RPMI7951 (cell line): ENCODE results near the gene GPR176. TPM values are rescaled to one million over a fixed set of nuclear protein-coding genes. Genes with fewer than 3 reads are reported as not detected.

ENCODE experiments used
- DNase-seq: peaks from one replicate; pipeline ENCODE4 v3.0.0-alpha.2; 2012; ENCODE audit warnings: low read depth
- total RNA-seq: library from RNA; depleted of rRNA; stranded (reverse); fragments of >200 nt; shearing (Covaris generic); gene quantifications from 2 replicates; pipeline ENCODE4 v1.2.3, GENCODE V29; 2014; rRNA removed

GPR176 gene, protein sequence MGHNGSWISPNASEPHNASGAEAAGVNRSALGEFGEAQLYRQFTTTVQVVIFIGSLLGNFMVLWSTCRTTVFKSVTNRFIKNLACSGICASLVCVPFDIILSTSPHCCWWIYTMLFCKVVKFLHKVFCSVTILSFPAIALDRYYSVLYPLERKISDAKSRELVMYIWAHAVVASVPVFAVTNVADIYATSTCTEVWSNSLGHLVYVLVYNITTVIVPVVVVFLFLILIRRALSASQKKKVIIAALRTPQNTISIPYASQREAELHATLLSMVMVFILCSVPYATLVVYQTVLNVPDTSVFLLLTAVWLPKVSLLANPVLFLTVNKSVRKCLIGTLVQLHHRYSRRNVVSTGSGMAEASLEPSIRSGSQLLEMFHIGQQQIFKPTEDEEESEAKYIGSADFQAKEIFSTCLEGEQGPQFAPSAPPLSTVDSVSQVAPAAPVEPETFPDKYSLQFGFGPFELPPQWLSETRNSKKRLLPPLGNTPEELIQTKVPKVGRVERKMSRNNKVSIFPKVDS
- 44.5 and 50.8 TPM in 2 replicates for total RNA-seq

DNA sequence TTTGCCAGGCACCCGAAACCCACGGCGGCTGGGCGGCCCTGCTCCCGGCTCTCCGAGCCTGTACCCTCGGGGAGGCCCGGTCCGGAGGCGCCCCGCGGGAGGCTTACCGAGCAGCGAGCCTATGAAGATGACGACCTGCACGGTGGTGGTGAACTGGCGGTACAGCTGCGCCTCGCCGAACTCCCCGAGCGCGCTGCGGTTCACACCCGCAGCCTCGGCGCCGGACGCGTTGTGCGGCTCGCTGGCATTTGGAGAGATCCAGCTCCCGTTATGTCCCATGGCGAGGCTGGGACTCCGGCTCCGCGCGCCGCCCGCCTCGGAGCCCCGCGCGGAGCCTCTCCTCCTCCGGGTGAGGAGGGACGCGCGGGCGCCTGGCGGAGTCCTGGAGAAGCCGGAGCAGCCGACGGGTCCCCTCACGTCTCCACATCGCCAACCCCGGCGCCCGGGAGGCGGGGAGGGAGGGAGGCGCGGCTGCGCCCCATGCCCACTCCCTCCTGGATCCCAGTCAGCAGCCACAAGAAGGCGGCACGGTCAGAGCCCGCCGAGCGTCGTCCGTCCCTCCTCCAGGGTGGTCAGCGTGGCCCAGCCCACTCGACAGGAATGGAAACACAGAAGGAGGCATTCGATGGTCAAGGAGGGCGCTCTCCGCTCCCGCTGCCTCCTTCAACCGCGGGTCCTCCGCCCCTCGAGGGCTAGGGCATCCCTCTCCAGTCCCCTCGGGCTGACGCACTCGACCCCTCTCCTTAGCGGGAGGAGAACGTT lies at the start of gene GPR176:
TSS of gene GPR176 (minus strand) at position 519 of the 762 bp plus-strand sequence. CDS start at position 279, 240 bp downstream.
- peak; percentile 93 for DNase-seq

DNA sequence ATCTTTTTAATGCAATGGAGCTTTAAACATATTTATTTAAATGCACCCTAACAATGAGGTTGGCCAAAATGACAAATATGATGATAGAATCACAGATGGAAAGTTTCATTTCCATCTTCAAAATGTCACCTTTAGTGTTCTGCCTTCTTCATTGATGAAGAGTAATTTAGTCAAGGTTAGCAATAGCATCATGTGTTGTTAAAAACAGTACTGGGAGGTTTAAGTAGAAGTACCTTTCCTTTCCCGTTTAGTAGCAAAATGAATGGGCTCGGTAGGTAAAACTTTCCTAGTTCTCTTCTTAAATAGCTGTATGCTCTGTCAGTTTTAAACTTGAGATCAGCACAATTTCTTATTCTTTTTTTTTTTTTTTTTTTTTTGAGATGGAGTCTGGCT lies 48.9 kb upstream of the GPR176 start:
- no peak for DNase-seq

DNA sequence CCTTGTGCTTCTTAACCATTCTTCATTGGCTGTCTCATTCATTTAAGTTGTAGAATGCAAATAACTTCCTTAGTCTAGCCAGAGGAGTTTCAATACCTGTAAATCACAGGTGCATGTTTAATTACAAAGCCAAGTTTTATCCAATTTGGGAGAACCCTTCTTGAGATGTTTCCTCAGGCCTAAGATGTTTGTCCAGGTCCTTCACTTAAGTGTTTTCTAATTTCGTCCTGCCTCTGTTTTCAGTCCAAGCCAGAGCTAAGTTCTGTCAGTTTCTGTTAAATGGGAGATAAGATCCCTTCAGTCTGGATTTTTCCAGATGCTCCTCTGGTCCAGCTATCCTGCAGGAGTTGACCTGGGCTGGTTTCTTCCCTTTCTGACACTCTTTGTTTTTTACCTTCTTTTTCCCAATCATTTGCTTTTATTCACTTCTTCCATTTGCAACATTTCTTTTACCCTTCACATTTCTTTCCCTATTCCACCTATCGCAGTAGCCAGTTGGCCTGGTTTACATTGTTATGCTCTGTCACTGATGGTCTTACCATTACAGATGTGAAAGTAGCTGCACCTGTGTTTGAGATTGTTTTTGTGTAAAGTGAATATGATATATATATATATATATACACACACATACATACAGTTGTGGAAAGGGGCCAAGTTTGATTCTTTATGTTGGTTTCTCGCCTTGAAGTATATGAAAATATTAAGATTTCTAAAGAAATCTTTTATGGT lies 48.4 kb upstream of the GPR176 start:
- no peak for DNase-seq

DNA sequence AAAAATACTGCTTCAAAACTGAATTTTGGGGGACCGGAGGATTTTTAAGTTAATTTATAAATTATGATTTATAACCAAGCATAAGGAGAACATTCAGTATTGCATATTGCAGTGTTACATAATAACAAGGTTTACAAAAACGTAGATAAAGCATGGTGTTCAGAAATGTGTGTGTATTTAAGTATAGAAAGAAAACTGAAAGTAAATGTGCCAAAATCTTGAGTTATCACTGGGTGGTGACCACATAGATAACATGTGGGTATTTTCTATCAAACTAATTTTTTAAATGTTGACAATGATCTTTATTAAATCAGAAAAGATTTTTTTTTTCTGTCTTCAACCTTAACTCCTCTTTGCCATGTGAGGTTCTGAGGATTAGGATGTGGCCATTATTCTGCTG lies 46.5 kb upstream of the GPR176 start:
- DNase-seq, result no peak

DNA sequence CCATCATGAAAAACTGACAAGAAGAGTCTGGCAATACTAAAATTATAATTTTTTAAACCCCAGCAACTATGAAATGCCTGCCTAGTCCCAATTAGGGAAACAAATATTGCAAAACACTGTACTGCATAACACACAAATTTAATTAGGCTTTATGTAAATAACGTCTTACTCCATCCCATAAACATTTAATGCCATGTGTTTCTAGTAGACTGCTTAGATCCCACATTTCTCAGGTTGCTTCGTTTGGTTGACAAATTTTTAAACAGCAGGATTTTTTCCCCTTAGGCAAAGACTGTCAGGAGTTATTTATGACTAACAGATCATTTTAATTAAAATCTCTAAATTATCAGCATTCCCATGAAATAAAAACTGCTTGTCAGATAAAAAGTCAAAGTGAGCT lies 43.7 kb upstream of the GPR176 start:
- DNase-seq, result peak; percentile 9

DNA sequence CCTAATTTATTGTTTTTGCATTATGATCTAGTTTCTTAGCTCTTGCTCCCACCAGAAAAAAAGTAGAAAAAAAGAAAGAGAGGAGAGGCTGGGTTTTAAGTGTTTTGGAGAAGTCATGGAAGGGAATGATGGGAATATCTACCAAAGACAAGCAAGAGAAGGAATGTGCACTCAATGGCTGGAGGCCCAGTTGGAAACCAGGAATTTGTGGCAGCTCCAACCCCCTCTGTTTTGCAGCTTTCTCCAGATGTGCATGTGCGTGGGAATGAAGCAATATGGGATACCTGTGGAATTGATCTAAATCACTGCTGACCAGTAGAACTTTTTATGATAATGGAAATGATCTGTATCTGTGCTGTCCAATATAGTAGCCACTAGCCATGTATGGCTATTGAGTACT lies 41.0 kb upstream of the GPR176 start:
- DNase-seq, result no peak

DNA sequence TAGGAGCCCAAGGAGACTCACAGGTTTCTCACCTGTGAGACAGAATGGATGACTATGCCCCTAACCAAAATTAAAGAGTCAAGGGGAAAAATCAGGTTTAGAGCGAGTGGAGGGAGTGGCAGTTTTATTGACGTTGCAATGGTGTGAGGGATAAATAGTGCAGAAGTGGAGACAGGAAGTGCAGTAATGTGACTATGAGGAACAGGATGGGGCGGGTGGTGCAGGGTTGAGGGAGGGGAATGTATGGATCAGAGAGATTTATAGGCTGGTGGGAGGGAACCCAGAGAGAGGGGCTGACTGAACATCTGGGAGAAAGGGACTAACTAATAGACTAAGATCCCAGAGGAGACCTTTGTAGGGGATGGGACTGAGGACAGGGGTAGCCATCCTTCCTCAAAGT lies 40.3 kb upstream of the GPR176 start:
- DNase-seq, result no peak

DNA sequence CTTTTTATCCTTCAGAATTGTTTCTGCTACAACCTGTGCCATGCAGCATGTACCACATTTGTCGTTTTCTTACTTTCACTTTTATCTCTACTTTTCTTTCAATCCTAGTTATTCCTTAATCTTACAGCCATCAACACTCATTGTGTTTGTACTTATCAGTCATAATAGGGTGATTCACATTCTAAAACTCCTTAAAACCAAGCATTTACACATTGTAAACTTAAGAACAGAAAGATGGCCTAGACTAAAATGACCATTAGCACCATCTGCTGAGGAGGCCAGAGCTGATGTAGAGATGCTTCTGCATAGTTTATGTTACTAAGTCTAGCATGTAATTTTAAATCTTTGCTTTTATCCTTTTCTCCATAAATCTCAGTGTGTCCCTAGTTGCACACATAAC lies 39.3 kb upstream of the GPR176 start:
- DNase-seq, result no peak

DNA sequence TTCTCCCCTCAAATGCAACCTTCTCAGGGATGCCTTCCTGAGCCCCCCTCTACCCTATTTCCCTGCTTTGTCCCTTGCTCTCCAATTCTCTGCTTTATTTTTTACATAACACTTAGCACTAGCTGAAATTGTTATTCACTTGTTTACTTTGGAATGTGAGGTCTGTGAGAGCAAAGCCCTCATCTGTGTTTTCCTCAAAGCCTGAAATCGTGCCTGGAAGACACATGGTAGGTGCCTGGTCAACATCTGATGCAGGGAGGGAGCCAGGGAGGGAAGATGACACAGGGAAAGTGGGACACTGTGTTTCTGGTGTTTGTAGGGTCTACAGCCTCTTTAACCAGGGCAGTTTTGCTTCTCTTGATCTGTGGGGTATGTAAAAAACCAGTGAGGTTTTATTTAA lies 37.4 kb upstream of the GPR176 start:
- DNase-seq, result no peak

DNA sequence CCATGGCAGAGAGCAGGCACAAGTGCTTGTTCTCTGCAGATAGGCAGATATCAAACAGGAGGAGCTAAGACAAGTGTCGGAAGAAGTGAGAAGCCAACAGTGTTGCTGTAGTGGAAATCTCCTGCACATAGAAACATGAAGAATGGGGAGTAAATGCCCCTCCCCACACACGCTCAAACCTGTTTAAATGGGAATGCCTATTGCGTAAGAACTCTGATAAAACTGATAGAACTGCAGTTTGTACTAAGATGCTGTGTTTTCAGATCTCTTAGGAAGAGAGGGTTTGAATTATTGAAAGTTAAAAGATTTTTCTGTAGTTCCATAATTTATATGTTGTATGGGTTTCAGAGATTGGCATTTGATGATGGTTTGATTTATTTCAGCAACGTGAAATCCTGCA lies 33.5 kb upstream of the GPR176 start:
- no peak for DNase-seq

DNA sequence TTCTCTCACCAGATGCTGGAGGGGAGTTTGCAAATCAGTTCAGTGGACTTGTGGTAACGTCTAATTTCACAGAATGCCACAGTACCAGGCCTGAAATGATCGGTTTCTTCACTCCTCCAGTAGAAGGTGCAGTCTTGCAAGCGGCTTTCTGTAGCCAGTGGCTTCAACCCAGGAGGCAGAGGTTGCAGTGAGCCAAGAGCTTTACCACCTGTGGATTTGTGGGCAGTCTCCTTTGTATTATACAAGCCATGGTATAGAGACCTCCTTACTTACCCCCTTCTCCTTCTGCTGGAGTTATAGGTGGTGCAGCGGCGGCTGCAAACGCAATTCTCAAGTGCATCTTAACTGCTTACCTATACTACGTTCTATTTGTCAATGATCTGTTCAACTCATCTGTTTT lies 31.5 kb upstream of the GPR176 start:
- no peak for DNase-seq

DNA sequence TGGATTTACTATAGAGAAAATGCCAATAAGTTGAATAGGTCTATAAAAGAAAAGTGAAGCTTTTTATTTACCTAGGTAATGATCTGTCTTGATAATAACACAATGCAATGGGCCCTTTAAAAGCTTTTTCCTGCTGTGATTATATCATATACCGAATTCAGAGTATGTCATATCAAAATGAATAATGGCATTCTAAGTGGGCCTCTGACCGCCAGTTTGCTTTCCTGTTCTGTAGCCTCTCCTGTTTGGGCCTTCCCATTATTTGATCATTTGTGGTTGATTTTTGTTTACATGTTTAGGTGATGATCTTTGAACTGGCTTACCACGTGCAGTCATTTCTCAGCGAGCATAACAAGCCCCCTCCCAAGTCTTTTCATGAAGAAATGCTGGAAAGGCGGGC lies 28.8 kb upstream of the GPR176 start:
- DNase-seq, result no peak

DNA sequence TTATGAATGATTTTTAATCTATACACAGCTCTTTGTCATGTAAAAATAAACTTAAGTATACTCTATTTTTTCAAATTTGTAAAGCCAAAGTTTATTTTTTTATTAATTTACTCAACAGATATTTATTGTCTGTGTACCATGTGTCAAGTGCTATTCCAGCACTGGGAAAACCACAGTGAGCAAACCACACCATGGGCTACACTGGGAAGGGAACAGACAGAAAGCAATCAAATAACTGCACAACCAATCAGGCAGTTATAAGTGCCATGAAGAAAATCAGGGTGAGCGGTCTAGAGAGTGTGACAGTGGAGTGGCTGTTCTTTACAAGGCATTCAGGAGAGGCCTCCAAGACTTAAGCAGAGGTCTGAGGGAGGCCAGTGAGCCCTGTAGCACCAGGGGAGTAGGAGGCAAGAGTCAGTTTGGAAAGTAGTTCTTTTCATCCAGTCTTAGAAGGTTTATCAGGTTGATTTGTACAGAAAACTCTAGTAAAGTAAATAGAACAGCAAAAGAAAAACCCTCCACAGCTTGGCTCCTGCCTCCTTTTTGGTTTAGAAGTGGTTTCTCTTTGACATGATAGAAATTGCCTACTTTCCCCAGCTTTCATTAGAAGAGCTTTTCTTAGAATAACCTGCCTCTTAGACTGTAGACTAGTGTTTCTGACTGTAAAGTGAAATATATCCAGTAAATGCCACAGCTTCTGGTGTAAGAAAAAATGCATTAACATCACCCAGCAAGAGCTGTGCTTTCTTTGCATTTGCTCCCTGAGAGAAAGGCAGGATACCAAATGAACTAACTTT lies 27.5 kb upstream of the GPR176 start:
- no peak for DNase-seq

DNA sequence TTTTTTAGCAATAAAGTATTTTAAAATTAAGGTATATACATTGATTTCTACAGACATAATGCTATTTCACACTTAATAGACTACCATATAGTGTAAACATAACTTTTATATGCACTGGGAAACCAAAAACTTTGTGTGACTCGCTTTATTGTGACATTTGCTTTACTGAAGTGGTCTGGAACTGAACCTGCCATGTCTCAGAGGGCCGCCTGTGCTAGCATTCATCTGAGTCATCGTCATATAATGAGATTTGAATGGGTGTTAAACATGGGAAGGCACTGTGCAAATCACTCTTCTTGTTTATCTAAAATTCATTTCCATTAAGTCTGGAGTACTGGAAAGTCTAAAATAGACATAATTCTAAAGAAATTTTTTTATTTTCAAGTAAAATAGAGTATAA lies 26.8 kb upstream of the GPR176 start:
- DNase-seq, result peak; percentile 32

DNA sequence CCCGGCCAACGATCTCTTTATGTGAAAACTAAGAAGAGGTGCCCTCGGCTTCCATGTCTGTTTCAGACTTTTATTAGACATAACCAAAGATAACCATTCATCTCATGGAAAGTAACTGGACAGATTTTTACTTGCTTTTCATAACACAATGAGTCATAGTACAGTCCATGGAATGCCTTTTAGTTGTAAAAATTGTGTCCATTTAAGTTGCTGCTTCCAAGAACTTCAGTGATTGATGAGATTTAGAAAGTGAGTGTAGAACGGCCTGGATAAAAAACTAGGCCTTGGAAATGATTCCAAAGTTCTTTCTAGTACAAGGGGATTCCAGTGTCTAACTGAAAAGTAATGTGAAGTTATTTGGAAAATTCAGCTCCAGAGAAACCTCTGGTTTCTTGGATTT lies 24.7 kb upstream of the GPR176 start:
- no peak for DNase-seq

DNA sequence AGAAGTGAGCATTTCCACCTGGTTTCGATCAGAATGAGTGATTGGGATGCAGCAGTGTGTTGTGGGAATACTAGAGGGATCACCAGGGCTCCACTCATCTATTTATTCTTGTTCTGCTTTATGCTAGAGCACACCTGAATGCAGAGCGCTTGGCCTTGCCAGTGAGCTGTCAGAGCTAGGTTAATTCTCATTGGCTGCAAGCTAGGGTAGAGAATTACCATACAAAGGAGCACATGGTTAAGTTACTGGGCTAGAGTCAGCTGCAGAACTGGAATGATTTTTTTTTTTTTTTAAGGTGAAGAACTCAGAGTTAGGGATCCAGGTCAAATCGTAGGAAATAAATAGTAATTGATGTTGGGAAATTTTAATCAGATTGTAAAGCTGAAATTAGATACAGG lies 22.7 kb upstream of the GPR176 start:
- DNase-seq, result no peak

DNA sequence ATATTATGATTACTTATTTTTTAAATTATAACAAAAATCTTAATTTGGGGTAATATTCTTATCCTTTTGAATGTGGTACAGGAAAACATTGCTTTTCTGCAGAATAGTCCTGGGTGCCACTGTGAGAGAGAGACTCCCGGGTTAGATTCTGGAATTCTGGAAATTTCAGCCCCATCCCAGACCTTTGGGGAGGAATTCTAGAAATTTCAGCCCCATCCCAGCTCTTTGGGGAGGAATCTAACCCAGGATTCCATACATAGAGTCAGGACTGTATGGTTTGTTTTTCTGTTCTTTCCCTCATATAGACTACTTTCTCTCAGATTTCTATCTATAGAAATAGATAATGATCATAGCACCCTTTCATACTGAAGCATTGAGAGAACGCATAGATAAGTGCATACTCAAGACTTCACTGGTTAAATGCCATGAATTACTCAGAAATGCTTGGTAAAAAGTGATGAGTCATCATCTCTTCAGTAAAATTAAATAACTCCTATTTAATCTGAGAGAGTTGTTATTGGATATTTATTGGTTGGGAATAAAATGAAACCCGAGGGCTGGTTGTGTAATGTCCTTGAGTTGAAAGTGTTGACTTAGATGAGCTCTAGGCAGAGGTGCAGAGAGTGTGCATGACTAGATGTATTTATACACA lies 22.2 kb upstream of the GPR176 start:
- peak; percentile 16 for DNase-seq

DNA sequence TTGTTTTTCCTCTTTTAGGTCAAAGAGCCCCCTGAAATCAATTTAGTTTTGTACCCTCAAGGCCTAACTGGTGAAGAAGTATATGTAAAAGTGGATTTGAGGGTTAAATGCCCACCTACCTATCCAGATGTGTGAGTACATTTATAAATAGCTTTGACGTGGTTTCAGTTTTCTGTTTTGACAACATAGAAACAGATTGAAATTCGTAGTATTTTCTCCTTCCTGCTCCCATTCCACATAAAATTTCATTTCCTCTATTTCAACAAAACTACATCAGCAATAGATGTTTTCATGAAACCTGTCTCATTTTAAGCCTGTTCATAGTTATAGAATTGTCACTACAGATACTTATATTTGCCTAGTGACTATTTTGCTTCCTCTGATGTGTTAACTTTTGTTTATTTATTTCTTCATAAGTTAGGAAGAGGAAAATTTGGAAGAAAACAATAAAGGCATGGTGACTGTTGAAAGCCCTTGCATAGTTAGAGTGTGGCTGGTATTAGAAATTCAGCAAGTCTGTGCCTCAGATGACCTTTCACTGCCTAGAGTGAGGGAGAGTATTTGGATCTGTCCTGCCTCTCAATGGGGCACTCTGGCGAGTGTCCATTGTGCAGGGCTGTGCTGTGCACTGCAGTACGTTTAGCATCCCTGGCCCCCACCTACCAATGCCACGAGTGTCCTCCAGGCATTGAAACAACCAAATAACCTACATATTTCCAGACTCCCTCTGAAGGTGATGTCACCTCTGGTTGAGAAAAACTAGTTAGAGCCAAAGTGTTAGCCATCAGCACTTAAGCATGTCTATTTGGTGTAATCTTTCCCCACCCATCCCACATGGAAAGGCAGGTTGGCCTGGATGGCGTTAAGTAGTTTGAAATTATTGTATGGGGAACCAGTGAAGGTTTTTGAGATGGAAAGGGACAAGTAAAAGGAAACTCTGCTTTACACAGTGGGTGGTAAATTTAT lies 19.7 kb upstream of the GPR176 start:
- DNase-seq, result no peak

DNA sequence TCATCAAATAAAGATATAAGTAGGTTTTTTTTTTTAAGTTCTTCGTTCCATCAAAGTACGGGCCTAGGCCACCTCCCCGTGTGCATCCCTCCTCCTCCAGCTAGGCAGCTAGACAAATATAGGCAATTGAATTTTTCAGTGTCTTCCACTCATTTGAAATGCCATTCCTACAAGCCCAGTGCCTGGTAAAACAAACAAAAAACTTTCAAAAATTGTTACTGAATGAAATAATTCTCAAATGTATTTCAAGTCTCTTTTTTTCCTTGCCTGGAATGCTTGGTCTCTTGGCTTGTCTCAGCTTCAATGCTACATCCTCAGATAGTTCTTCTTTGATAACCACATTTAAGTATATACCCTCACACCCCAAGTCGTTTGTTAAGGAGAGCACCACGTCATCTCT lies 17.6 kb upstream of the GPR176 start:
- no peak for DNase-seq

DNA sequence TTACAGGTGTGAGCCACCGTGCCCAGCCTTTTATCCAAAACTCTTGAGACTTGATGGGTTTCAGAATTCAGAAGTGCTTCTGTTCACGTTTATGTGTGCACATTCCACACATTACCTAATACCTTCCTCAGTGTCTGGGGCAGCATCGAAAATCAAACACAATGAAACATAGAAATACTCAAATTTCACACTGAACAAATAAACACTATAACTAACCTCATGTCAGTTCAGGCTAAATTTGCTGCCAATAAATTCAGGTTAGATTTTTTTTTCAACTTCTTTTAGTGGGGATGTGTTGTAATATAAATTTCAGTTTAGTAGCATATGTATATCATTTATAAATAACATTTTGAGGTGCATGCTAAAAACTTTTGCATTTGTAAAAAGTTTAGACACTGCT lies 16.6 kb upstream of the GPR176 start:
- no peak for DNase-seq
